Panc1 (cell line): ENCODE data around the gene NEURL1B. TPM values are rescaled to one million over a fixed set of nuclear protein-coding genes. Genes with fewer than 3 reads are reported as not detected.

Experiments
- ATAC-seq: fragments of 200-7000 bp; cut with Tn5 transposase; 2 replicates; pipeline ENCODE4 v1.9.1; 2020; ENCODE audit warnings: mild to moderate bottlenecking, moderate library complexity
- BruUV-seq: library from RNA; stranded (reverse); fragments of 400-500 nt; replicated peaks from 2 replicates; lab custom pipeline; 2021; lab: Mats Ljungman, UMichigan
- CTCF ChIA-PET: fragments of 300-600 bp; sonication (Branson Sonifier 250); formaldehyde crosslinking; loops from one replicate; lab custom pipeline; 2022; ENCODE audit warnings: antibody characterized with exemption; lab: Charles Lee
- POLR2A ChIA-PET: fragments of 300-600 bp; sonication (Branson Sonifier 250); formaldehyde crosslinking; loops from one replicate; lab custom pipeline; 2022; ENCODE audit warnings: antibody characterized with exemption; lab: Charles Lee
- DNase-seq: peaks from one replicate; pipeline ENCODE4 v3.0.0-alpha.2; 2010; ENCODE audit warnings: low read depth, low spot score
- H3K27ac ChIP-seq: 2 replicates; pipeline ENCODE4 v1.5.1; 2011; ENCODE audit warnings: mild to moderate bottlenecking, low read length, inconsistent platforms
- H3K27me3 ChIP-seq: fragments of 200-500 bp; sonication (Bioruptor generic); 2 replicates; pipeline ENCODE4 v1.6.0; 2014; ENCODE audit warnings: low read length, inconsistent platforms; ENCODE audit not compliant: control insufficient read depth, insufficient read depth
- H3K36me3 ChIP-seq: fragments of 200-500 bp; sonication (Bioruptor generic); 2 replicates; pipeline ENCODE4 v1.5.1; 2014; ENCODE audit warnings: inconsistent platforms, mild to moderate bottlenecking, low read length, moderate library complexity; ENCODE audit not compliant: control insufficient read depth, insufficient read depth
- H3K4me1 ChIP-seq: 2 replicates; pipeline ENCODE4 v1.5.1; 2011; ENCODE audit warnings: inconsistent platforms, mild to moderate bottlenecking, low read length, moderate library complexity; ENCODE audit not compliant: control insufficient read depth, insufficient read depth
- H3K4me3 ChIP-seq, 2 experiments: 2 replicates each; pipeline ENCODE4 v1.5.1; 2011 to 2012; ENCODE audit warnings: low read depth in 2 of 2, low read length in 2 of 2, mild to moderate bottlenecking in 2 of 2, inconsistent platforms in 1 of 2, moderate library complexity in 1 of 2
- H3K9me3 ChIP-seq: fragments of 200-500 bp; sonication (Bioruptor generic); 2 replicates; pipeline ENCODE4 v1.5.1; 2014; ENCODE audit warnings: low read depth, mild to moderate bottlenecking, inconsistent platforms, low read length, moderate library complexity; ENCODE audit not compliant: control insufficient read depth, insufficient read depth
- CTCF ChIP-seq: fragments of 450-650 bp; IDR thresholded peaks from 2 replicates; pipeline ENCODE4 v1.5.1; 2017; ENCODE audit warnings: mild to moderate bottlenecking
- POLR2AphosphoS5 ChIP-seq: IDR thresholded peaks from 2 replicates; pipeline ENCODE4 v1.6.1; 2012; ENCODE audit warnings: mild to moderate bottlenecking, low read depth, low read length, moderate library complexity
- REST ChIP-seq, 2 experiments: IDR thresholded peaks; 2 replicates each; pipeline ENCODE4 v1.6.1; 2011 to 2012; ENCODE audit warnings: low read depth in 2 of 2, control low read depth in 1 of 2, low read length in 1 of 2, mild to moderate bottlenecking in 1 of 2, moderate library complexity in 1 of 2; ENCODE audit not compliant: insufficient read depth in 1 of 2
- SIN3A ChIP-seq: IDR thresholded peaks from 2 replicates; pipeline ENCODE4 v1.6.1; 2012; ENCODE audit warnings: low read depth, mild to moderate bottlenecking, low read length, moderate library complexity, borderline replicate concordance; ENCODE audit not compliant: insufficient read depth
- TCF7L2 ChIP-seq: IDR thresholded peaks from 2 replicates; pipeline ENCODE4 v1.6.1; 2011; ENCODE audit warnings: mild to moderate bottlenecking, low read depth, low read length, inconsistent platforms
- in situ Hi-C: cut with HindIII; loops from 2 replicates; pipeline ENCODE4 v1.10.0; 2016; ENCODE audit warnings: low sequenced_read_pairs, low pct_unique_long_range_greater_than_20kb
- intact Hi-C: fragments of 100-400 bp; cut with micrococcal nuclease; formaldehyde crosslinking; loops from one replicate; pipeline ENCODE4 v1.10.0; 2022; ENCODE audit not compliant: unreplicated experiment
- total RNA-seq: library from RNA; stranded (reverse); gene quantifications from one replicate; pipeline ENCODE4 v1.2.1, GENCODE V29; 2021; ENCODE audit not compliant: unreplicated experiment

The NEURL1B gene
- total RNA-seq, 1 experiment from 2014 or later: 5.3 TPM

- H3K9me3 ChIP-seq: no peaks in the 10 kb centered on the region
- DNase-seq: no peak
- ChIA-PET POLR2A (no interaction called here), CTCF (no interaction called here)
- H3K4me1 ChIP-seq: no peaks in the 10 kb centered on the region; the same call in 1 of the 2 replicates
- TF ChIP-seq CTCF (no peak), TCF7L2 (no peak), SIN3A (no peak), REST (IDR thresholded peaks at IDR 0.05; ENCODE audit: insufficient read depth in 1 of 2, low read depth in 2 of 2, low read length in 1 of 2) (no peak), POLR2AphosphoS5 (no peak)
- H3K36me3 ChIP-seq: no peaks in the 10 kb centered on the region
- no TSS peak for BruUV-seq
- no peak overlapping the region for H3K4me3 ChIP-seq
- in situ Hi-C loops (no loop called here), intact Hi-C loops (no loop called here)
- H3K27me3 ChIP-seq: no peaks in the 10 kb centered on the region
- no peak overlapping the region for H3K27ac ChIP-seq
- ATAC-seq: no peak
Observed at GRCh38 chr5:172703952-172704351, 62.9 kb downstream of the NEURL1B start.

GRCh38 chr5:172705576-172706084, 64.6 kb downstream of the NEURL1B start:
- BruUV-seq: no TSS peak
- no peak overlapping the region for H3K4me3 ChIP-seq
- POLR2A ChIA-PET: no interaction called here
- CTCF ChIA-PET: no interaction called here
- H3K36me3 ChIP-seq: no peaks in the 10 kb centered on the region
- no peaks in the 10 kb centered on the region for H3K4me1 ChIP-seq
- DNase-seq: no peak
- H3K27me3 ChIP-seq: no peaks in the 10 kb centered on the region
- no peak overlapping the region for H3K27ac ChIP-seq
- in situ Hi-C loops (no loop called here), intact Hi-C loops (loop anchor here (5.0 kb wide), 1 partner anchor 577 kb away; no protein-coding TSS in a partner anchor)
- no peaks in the 10 kb centered on the region for H3K9me3 ChIP-seq
- no peak for TF ChIP-seq CTCF
- TF ChIP-seq POLR2AphosphoS5: no peak
- no peak for TF ChIP-seq REST (IDR thresholded peaks at IDR 0.05; ENCODE audit: insufficient read depth in 1 of 2, low read depth in 2 of 2, low read length in 1 of 2)
- no peak for TF ChIP-seq TCF7L2
- TF ChIP-seq SIN3A: no peak
- ATAC-seq: no peak
